ENCODE measurements around the gene ARL14.

DNA sequence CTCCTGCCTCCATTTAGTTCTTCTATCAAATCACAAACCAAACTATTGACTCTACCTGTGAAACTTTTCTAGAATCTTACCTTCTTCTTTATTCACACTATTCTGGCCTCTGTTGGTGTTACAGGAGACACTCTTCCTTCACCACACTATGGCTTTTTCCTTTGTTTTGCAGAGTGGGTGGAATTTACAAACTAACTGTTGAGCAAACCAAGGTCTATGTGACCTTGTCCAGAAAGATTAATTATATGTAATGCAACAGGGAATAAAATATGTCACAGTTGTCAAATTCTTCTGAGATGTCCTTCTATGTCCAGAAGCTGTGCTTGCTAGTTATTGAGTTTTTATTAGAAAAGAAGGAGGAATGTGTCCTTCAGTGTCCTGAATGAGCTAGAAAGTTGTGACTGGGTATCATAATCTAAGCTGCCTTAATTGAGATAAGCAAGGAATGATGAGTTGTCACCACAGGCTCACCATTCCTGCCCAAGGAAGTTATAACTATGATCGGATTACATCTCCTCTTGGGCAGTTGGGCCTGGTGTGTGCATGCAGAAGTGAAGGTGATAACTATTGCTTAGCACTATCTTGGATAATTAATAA lies 21.7 kb downstream of the ARL14 start:
- TF ChIP-seq, protein P1, sequence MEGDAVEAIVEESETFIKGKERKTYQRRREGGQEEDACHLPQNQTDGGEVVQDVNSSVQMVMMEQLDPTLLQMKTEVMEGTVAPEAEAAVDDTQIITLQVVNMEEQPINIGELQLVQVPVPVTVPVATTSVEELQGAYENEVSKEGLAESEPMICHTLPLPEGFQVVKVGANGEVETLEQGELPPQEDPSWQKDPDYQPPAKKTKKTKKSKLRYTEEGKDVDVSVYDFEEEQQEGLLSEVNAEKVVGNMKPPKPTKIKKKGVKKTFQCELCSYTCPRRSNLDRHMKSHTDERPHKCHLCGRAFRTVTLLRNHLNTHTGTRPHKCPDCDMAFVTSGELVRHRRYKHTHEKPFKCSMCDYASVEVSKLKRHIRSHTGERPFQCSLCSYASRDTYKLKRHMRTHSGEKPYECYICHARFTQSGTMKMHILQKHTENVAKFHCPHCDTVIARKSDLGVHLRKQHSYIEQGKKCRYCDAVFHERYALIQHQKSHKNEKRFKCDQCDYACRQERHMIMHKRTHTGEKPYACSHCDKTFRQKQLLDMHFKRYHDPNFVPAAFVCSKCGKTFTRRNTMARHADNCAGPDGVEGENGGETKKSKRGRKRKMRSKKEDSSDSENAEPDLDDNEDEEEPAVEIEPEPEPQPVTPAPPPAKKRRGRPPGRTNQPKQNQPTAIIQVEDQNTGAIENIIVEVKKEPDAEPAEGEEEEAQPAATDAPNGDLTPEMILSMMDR (IDR thresholded peaks at IDR 0.05), result no peak
- TF ChIP-seq POLR2A (IDR thresholded peaks at IDR 0.05) (no peak), POLR2AphosphoS5 (IDR thresholded peaks at IDR 0.05) (no peak)
